CD4-positive, alpha-beta T cell treated with Interleukin-15 for 1 hour (primary cell): ENCODE data around the gene USP48.

ENCODE experiments used
- DNase-seq: peaks from one replicate; pipeline ENCODE4 v3.0.0-alpha.2; 2020

Gene USP48

DNA sequence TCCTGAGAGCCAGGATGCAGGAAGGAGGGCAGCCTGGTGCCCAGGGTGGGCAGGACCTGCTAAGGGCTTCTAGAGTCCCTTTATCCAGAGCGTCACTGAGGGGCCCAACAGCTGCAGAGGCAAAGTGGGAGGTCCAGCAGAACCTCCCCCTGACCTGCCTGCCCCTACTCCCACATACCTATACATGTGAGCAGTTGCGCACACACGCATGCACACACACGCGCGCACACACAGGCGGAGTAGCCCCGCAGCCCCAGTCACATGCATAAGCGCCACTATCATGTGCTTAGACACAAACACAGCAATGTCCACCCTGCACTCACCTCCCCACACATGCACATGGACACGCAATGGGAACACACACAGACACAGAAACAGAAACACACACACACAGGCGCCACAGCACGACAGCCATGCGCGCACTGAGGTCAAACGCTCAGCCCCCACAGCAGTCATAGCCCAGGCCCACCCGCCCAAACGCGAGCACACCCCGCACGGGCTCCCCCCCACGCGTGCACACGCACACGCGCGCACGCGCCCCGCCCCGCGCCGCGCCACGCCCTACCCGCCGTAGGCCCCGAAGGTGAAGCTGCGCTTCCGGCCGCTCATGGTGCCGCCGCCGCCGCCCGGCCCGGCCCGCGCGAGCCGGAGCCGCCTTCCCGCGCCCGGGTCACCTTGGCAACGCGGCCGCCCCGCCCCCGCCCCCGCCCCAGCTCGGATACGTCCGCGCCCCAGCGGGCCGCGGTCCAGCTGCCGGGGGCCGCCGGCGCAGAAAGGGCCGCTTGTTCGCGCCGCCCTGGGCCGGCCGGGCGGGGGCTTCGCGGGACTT lies 131.5 kb downstream of the USP48 start:
- peak; percentile 41 for DNase-seq

DNA sequence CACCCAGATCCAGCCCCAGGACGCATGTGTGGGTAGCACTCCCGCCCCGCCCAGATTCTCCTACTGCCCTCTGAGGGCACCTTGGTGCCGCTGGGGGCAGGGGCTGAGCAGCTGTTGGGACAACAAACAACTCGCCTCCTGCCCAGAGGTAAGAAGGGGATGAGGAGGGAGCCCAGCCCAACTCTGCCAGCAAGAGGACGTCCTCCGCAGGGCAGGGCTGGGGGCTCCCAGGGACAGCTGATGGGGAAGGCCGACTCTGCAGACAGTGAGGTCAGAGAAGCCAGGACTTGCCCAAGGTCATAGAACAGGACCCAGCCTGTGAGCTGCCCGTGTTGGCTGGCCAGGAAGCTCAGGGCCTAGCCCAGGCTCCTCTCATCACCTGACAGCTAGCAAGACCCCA lies 132.5 kb downstream of the USP48 start:
- no peak for DNase-seq

DNA sequence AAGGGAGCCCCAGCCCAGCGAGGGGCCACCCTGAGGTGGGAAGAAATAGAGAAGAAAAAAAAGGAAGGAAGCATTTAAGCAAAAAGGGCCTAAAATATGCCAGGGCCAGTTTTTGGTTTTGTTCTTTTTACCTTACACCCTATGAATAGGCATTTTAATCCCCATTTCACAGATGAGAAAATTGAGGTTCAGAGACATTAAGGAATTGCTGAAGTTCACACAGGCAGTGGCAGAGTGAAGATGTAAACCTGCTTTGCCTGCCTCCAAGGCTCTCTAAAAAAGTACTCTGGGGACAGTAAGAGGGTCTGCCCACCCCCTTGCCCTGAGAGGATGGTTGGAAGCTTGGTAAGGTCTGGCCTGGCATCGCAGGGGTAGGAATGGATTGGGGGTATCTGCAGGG lies 133.6 kb downstream of the USP48 start:
- no peak for DNase-seq

DNA sequence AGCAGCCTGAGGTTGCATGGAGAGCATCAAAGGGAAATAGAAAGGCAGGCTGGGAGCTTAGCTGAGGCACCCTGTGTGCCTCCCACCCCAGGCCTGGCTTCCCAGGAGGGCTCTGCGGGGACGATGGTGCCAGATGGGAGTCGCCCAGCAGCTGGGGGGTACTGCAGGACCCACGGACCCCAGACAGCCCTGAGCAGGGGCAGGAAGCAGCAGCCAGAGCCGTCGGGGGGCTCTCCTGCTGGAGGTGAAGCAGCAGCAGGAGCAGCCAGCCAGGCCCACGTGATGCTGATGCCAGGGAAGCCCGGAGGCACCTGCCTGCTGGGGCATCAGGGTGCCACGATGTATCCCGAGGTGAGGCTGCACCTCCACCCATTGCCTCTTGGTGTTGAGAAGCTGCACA lies 134.2 kb downstream of the USP48 start:
- no peak for DNase-seq

DNA sequence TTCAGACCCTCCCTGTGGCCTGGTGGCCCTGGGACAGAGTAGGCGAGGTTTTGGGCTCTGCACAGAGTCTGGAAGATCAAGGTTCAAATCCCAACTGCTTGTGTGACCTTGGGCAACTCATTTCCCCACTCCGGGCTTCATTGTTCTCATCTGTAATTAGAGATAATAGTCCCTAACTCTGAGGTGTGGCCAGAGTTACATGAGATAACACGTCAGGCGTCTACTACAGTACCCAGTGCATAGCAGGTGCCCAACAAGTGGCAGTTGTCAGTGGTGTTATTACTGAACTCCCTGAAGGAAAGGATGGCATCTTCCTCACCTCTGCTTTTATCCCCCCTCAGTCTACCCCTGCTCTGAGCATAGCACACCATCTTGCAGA lies 134.6 kb downstream of the USP48 start:
- no peak for DNase-seq

DNA sequence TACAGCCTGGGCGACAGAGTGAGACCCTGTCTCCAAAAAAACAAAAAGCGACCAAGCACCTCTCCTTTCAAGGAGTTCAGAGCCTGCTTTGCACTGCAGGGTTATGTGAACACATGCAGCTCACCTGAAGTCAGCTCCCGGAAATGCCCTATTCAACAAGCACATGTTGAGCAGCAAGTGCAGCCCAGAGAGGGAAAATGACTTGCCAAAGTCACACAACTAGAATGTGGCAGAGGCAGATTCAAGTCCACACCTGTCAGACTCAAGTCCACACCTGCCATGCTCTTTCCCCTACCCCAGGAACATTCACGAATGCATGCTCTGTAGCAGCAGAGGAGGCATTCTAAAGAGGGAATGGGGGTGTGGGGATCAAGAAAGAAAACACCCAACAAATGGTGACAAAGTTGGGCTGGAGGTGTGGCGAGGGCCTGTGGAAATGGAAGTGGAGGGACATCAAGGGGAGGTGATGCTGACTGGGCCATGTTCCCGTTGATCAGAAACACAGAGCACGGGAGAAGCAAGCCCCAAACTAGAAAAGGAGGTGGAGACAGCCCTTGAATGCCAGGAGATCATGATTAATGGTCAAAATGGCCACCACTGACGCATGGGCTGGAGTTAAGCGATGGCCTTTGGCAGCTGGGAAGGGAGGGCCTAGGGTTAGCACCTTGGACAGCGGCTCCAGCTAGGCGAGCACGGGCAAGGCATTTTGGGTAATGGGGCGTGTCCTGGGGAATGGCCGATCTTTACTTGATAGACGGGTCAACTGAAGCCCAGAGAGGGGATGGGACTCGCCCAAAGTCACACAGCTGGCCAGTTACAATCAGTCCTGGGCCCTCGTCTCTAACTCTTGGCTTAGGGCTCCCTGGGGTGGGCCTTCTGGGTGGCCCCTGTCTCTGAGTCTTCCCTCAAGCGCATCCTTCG lies 135.3 kb downstream of the USP48 start:
- DNase-seq = no peak

DNA sequence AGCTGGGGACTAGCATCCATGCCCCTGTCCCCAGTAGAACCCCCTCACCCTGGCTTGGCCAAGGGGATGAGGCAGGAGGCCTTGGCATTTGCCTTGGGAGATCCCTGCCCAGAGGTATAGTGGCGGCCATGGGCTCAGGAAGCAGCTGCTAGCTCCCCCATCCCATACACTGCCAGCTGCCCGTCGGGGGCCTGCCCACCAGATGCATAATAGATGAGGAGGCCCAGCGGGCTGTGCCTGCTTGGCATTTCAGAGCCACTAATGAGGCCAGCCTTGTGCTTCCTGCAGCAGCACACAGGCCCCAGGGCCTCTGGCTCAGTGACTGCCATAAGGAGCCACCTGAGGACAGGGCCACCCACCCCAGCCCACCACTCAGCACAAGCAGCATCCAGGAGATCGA lies 137.4 kb downstream of the USP48 start:
- no peak for DNase-seq

DNA sequence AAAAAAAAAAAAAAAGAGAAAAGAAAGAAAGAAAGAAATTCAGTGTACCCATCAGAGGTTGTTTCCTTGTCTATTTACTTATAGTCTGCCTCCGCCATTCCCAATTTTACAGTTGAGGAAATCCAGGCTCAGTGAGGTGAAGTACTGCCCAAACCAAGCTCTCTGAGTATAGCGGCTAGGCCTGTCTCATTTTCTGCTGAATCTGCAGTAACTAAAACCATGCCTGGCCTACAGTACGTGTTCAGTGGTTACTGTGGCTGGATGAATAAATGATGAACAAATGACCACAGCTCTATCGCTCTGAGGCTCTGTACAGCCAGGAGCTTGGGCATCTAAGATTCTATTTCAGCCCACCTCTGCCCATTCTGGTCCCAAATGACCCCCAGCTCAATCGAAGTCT lies 138.0 kb downstream of the USP48 start:
- no peak for DNase-seq

DNA sequence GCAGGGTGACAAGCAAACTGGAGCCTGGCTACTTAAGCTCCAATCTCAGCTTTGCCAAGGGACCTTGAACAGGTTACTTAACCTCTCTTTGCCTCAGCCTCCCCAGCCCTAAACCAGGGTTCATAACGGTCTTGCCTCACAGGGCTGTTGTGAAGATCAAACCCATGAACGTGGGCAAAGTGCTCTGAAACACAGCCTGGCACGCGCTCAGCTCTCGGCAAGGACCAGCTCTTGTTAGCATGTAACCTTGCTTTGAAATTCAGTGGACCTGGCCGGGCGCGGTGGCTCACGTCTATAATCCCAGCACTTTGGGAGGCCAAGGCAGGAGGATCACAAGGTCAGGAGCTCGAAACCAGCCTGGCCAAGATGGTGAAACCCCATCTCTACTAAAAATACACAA lies 138.6 kb downstream of the USP48 start:
- no peak for DNase-seq

DNA sequence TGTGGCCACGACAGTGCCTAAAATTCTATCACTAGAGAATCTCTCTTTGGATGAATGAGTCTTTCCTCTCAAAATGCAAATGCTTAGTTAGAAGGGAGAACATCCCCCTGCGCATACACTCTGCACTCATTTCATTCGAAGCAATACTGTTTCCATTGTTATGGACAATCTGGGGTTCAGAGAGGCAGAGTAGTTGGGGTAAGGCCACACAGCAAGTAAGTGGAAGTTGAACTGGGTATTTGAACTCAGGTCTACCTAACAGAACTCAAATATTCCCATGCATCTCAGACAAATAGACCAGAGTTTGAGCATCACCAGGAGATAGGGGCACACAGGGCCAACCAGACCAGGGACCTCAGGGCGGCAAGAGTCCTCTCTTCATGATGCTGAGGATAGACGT lies 139.3 kb downstream of the USP48 start:
- DNase-seq = no peak

DNA sequence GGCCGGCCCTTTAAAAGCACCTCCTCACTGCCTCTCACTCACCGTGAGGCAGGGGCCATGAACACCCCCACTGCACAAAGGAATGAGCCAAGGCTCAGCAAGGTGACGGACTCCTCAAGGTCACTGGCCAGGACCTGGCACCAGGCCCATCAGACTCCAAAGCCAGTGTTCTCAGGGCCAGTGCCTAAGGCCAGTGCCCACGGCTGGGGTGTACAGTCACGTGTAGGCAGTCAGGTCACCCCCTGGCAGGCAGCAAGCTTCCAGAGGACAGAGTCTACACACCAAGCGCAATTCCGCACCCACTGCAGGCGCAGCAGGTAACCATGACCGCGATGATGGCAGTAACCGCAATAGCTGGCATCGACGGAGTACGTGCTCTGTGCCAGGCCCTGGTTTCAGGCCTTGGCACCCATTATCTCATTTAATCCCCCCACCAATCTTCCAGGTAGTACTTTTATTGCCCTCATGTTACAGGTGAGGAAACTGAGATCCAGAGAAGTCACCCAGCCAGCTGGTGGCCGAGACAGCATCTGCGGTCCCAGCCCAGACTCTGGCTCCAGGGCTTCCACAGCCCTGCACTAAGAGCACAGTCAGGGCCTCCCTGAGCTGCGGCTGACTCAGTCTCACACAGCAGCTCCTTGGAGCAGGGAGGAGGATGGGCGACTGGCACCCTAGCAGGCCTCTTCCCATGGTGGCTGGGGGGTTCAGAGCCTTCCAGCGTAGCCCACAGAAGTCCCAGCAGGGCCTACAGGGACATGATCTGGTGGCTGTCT lies 140.8 kb downstream of the USP48 start:
- no peak for DNase-seq

DNA sequence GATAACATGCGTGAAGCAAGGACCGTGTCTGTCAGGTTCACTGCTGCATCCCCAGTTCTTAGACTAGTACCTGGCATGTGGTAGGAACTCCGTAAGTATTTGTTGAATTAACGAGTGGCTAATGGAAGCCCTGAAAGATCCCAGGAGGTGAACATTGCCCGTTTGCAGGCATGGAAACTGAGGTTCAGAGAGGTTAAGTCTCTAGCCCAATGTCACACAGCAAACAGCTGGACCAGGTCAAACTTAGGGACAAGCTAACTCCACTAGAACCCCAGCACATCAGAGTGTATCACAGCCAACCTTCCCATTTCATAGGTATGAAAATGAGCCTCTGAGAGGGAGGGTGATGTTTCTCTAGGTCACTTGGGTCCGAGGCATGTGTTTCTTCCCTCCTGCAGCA lies 141.4 kb downstream of the USP48 start:
- no peak for DNase-seq

DNA sequence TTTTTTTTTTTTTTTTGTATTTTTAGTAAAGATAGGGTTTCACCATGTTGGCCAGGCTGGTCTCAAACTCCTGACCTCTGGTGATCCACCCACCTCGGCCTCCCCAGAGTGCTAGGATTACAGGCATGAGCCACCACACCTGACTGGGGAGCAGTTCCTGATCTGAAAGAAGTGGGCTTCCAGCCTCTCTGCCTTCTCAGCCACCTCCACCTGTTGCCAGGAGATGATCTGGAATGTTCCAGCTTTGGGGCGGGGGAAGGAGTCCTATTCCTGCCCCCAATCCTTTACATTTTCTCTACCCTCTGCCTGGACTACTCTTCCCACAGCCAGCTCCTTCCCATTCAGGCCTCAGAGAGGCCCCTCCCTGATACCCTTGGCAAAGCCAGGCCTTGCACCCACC lies 141.9 kb downstream of the USP48 start:
- no peak for DNase-seq

DNA sequence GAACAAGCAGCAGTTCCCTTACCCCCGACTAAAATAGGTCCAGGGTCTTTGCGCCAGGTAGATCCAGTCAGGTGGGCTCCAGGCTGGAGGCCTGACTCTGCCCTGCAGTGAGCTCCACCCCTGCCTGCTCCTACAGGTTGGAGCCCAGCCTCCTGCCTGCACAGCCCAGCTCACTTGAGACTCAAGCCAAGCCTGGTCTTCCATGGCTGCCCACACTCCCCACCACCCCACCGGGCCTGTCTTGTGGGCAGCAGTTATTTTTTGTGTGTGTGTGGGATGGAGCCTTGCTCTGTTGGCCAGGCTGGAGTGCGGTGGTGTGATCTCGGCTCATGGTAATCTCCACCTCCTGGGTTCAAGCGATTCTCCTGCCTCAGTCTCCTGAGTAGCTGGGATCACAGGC lies 142.3 kb downstream of the USP48 start:
- no peak for DNase-seq

DNA sequence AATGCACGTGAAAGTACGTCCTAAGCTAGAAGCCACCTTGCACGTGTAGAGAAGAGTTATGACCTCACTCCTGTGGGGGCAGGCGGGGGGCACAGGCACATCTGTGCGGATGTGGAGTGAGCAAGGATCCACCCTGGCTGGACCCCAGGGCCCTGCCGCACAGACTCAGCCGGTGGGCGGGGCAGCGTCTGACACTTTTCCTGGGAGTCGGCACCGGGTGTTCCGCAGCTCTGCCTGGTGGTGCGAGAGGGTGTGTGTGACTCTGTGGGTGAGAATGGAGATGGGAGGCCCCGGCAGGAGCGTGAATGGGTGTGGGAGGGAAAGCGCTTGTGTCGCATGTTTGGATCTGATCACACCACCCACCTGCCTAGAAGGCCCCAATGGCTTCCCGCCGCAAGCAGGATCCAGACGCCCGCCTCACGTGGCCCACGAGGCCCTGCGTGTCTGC lies 143.3 kb downstream of the USP48 start:
- no peak for DNase-seq

DNA sequence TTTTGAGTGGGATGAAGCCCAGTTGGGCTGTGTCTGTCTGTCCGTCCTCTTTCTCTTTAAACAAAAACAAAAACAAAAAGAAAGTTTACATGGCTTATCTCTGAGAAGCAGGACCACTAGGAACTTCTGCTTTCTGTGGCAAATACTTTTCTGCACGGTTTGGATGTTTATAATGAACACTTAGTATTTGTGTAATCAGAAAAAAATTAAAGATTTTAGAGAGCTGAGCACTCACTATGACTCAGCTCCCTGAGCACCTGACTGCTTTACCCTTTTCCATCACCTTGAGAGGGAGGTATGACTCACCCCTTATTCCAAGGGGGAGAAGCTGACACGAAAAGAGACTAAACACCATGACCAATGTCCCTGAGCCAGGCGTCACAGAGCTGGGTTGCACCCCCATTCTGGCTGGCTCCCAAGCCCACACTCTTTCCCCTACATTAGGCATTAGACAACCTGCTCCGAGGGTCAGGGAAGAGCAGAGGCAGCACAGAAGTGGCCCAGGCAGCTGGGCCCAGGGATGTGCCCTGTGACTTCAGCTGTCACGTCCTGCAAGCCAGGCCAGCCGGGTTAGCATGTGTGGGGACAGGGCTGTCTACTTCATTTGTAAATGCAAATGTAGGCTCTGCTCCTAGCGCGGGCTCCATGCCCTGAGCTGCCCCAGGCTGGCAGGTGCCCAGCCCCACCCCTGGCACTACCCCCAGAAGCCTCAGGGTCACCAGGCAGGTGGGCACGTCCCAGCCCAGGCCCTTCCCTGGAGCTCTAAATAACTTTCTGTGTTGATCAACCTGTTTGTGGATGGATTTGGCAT lies 144.2 kb downstream of the USP48 start:
- no peak for DNase-seq

DNA sequence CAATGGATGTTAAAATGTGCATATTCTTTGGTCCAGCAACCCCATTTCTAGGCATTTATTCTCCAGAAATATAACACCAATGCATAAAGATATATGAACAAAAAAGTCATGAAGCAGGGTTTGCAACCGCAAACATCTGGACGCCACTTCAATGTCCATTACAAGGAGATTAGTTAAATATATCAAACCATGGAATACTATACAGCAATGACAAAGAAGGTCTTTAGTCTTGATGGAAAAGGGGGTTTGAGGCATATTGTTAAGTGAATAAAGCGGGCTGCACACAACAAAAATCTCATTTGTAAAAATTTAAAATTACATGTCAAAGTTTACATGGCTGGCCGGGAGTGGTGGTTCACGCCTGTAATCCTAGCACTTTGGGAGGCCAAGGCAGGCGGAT lies 145.4 kb downstream of the USP48 start:
- no peak for DNase-seq

DNA sequence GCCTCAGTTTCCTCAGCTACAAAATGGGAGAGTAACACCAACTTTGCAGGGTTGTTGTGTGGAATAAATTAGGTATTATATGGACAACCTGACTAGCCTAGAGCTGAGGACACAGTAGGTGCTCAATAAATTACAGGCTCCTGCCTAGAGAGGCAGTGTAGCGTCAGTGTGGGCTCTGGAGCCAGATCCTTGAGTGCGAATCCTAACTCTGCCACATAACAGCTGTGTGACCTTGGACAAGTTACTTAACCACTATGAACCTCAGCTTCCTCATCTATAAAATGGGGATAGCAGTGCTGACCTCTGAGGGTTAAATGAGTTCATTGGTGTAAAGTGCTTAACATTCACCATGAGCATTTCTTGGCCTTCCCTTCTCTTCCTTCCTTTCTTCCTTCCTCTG lies 146.9 kb downstream of the USP48 start:
- no peak for DNase-seq

DNA sequence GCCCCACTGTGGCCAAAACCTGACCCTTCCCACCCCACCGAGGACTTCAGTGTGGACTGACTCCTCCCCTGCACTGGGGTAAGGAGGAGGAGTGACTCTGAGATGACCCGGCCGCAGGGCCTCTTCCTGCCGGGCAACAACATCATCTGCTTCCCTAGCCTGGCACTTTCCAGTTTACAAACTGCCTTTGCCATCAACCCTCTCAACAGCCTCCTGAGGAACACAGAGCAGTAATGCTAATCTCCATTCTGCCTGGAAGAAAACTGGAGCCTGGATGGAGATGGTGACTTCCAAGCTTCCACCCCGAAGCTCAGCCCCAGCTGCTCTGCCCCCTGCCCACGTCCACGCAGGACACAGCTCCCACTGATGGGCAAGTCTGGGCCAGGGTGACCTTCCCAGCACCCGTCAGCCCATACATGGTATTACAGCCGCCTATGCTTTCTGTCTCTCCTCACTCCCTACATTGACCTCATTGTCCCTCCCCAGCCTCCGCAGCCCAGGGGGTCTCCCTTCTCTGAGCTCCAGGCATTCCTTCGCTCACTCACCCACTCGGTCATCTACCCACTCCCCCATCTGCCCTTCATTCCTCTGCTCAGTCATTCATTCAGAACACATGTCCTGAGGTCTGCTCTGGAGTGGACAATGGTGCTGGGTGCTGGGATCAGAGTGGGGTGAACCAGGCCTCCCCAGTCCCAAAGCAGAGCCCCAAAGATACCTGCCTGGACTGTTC lies 148.0 kb downstream of the USP48 start:
- no peak for DNase-seq

DNA sequence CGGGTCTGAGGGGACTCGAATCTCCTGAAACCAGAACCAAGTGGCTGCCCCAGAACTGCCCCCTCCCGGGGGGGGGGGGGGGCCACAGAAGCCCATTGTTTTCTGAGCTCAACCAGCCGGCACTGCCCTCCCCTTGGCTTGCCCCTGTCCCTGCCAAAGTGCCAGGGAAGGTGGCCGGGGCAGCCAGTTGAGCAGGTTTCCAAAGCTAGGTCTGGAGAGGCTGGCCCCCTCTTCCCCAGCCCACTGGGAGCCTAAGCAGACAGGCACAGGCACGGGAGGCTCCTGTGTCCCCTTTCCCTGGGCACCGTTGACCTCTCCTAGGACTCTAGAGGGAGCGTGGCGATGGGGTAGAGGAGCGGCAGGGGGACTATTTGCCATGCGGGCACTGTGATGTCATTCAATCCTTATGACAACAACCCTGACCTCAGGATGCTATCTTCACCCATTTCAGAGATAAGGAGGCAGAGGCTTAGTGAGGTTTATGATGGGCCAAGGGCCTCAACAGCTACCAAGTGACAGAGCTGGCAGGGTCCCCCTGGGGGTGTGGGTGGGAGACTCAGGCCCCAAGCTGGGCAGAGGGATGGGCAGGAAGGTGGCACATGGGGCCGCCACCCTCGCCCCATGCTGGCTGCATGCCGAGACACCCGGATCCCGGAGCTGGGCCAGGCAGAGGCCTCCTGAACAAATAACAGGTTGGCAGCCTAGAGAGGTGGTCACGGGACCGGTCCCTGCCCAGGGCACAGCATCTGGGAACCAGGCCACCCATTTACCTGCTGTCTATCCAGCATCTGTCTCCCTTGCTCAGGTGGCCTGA lies 148.8 kb downstream of the USP48 start:
- DNase-seq = no peak
